ENCODE measurements around the gene ARL14. TPM values are rescaled to one million over a fixed set of nuclear protein-coding genes. Genes with fewer than 3 reads are reported as not detected.

ARL14 gene
- not detected for polyA plus RNA-seq (2013, experiment 1 of 2)
- 0.25 TPM for polyA plus RNA-seq (2013, experiment 2 of 2)

DNA sequence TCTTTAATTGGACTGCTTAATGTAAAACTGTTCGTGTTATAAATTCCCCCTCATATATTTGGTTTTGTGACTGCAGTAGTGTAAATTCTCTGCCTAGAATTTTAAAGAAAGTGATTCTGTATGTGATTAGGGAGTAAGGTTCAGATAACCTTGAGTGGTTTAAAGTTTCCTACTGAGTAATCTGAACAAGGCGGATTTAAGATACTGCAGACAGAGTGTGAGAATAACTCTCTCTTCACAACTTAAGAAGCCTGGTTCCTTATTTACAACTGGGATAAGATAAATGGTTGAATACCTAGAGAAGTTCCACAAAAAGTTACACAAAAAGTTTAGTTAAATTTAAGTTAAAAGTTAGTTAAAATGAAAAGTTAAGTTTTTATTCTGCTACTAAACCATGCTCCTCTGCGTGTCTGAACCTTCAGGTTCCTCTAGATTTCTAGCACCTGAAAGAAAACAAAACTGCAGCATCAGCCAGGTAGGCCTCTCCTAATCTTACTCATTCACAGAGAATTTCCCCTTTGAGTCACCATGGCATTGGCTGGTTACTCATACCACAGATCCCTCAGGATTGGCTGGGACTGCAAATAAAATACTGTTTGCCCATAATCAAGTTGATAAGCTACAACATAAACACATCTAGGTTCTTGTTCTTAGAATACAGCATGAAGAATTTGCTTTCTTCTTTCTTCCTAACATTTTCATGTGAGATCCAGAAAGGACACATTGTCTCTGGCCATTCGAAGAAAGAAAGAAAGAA, at the start of gene ARL14:
TSS of gene ARL14 (plus strand) at position 614 of the 757 bp plus-strand sequence. CDS start 187 bp downstream, outside the sequence.
- WGBS, 2 experiments (ENCODE audit: insufficient coverage in 2 of 2), result 72 to 73% methylated on average over 2 to 3 of the region's 4 CpGs
- H3K4me3 ChIP-seq (ENCODE audit: extremely low read depth, insufficient read depth, low read length, poor library complexity, severe bottlenecking), result no peak within 1 kb of the TSS
- H3K9me3 ChIP-seq (ENCODE audit: control insufficient read depth, low read length), result no peaks in the 10 kb centered on the region
- H3K4me1 ChIP-seq (ENCODE audit: control insufficient read depth, insufficient read depth, low read length, poor library complexity, severe bottlenecking), result peaks cover 32% of the 10 kb centered on the region
- H3K36me3 ChIP-seq (ENCODE audit: control insufficient read depth, insufficient read depth, low read length), result no peaks in the 10 kb centered on the region
- peak within 1 kb of the TSS; percentile 88 for H3K27ac ChIP-seq (ENCODE audit: low read depth, low read length, severe bottlenecking)

DNA sequence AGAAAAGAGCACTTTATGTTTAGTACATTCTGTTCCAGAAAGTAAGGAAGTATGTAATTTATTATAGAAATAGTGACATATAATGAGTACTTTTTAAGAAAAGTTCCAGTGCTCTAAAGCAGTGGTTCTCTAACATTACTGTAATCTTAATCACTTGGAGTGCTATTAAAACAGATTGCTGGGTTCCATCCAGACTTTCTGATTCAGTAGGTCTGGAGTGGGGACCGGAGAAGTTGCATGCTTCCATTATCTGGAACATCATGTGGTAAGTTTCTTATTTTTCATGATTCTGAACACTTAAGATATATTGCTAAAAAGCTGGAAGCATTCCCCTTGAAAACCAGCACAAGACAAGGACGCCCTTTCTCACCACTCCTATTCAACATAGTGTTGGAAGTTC, 47.5 kb upstream of the ARL14 start:
- Histone ChIP-seq H3K4me1 (ENCODE audit: control insufficient read depth, insufficient read depth, low read length, poor library complexity, severe bottlenecking) (no peaks in the 10 kb centered on the region), H3K9me3 (ENCODE audit: control insufficient read depth, low read length) (no peaks in the 10 kb centered on the region), H3K27ac (ENCODE audit: low read depth, low read length, severe bottlenecking) (no peak overlapping the region), H3K36me3 (ENCODE audit: control insufficient read depth, insufficient read depth, low read length) (no peaks in the 10 kb centered on the region), H3K4me3 (ENCODE audit: extremely low read depth, insufficient read depth, low read length, poor library complexity, severe bottlenecking) (no peak overlapping the region)
- WGBS, 2 experiments (ENCODE audit: insufficient coverage in 2 of 2), result no CpG with 5 or more reads among the region's 2 CpGs

DNA sequence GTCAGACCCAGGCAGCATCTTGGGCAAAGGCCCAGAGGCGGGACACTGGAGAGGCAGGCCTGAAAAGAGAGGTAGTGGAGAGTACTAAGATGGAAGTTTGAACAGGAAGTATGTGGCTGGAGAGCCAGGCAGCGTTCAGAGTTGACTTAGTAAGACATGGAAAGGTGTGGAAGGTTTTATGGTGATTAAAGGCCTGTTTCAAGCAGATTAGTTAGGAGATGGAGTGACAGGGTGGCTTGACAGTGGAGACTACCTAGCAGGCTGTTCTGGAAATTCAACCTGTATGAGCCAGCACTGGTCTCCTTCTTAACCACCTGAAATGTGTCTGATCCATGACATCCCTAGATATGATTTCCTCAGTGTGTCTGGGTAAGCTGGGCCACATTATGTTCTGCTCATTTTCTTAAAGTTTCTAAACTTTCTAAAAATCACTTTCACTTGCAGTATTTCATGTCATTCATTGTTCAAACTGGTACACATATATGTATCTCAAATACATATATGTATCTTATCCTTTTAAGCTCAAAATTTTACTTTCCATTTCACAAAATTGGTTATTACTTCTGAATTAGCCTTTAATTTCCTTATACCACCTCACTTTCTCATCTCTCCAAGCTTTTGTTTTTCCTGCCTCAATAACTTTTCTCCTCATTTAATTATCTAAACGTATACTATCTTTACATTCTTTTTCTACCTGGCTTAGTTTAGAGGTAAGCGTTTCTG, 43.4 kb upstream of the ARL14 start:
- no peak overlapping the region for H3K4me3 ChIP-seq (ENCODE audit: extremely low read depth, insufficient read depth, low read length, poor library complexity, severe bottlenecking)
- WGBS, 2 experiments (ENCODE audit: insufficient coverage in 2 of 2), result 93 to 100% methylated on average over 2 to 4 of the region's 4 CpGs

DNA sequence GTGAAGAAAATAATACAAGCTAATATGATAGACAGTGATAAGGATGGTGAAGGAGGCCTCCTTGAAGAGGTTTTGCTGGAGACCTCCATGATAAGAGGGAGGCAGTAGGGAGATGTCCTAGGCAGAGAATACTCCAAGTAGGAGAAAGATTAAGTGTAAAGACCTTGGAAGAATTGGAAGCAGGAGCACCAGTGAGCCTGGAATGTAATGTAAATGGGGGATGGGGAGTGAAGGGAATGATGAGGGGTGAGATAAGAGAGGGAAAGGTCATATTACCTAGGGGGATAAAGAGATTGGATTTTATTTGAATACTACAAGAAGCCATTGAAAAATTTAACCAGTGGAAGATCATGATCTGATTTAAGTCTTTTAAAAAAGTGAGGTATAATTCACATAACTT, 41.7 kb upstream of the ARL14 start:
- H3K9me3 ChIP-seq (ENCODE audit: control insufficient read depth, low read length), result no peaks in the 10 kb centered on the region

More for the DNA sequence above, 43.4 kb upstream of the ARL14 start:
- H3K27ac ChIP-seq (ENCODE audit: low read depth, low read length, severe bottlenecking), result no peak overlapping the region
- H3K4me1 ChIP-seq (ENCODE audit: control insufficient read depth, insufficient read depth, low read length, poor library complexity, severe bottlenecking), result no peaks in the 10 kb centered on the region
- no peaks in the 10 kb centered on the region for H3K9me3 ChIP-seq (ENCODE audit: control insufficient read depth, low read length)
- H3K36me3 ChIP-seq (ENCODE audit: control insufficient read depth, insufficient read depth, low read length), result no peaks in the 10 kb centered on the region

DNA sequence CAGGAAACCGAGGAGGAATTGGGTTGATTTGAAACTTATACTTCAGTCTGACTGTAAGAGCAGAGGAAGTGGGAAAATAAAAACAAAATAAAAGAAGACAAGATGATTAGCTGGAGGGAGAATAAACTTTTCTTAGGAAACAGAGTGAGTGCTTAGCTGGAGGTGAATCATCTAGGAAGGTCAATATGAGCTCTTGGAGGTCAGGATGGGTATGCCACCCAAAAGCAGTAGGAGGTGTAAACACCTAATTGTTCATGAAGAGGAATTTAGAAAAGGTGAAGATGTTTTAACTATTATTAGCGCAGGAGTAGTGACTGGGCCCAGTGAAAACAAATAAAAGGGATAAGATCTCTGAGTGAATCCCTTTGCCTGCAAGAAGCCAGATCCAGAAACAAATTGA, 39.9 kb upstream of the ARL14 start:
- H3K4me3 ChIP-seq (ENCODE audit: extremely low read depth, insufficient read depth, low read length, poor library complexity, severe bottlenecking), result no peak overlapping the region
- no peak overlapping the region for H3K27ac ChIP-seq (ENCODE audit: low read depth, low read length, severe bottlenecking)
- H3K9me3 ChIP-seq (ENCODE audit: control insufficient read depth, low read length), result no peaks in the 10 kb centered on the region
- H3K4me1 ChIP-seq (ENCODE audit: control insufficient read depth, insufficient read depth, low read length, poor library complexity, severe bottlenecking), result no peaks in the 10 kb centered on the region
- H3K36me3 ChIP-seq (ENCODE audit: control insufficient read depth, insufficient read depth, low read length), result no peaks in the 10 kb centered on the region
- WGBS, 2 experiments (ENCODE audit: insufficient coverage in 2 of 2), result 73 to 100% methylated on average over 1 to 2 of the region's 2 CpGs

More for the DNA sequence above, 41.7 kb upstream of the ARL14 start:
- no peaks in the 10 kb centered on the region for H3K4me1 ChIP-seq (ENCODE audit: control insufficient read depth, insufficient read depth, low read length, poor library complexity, severe bottlenecking)
- H3K27ac ChIP-seq (ENCODE audit: low read depth, low read length, severe bottlenecking), result no peak overlapping the region
- H3K4me3 ChIP-seq (ENCODE audit: extremely low read depth, insufficient read depth, low read length, poor library complexity, severe bottlenecking), result no peak overlapping the region
- H3K36me3 ChIP-seq (ENCODE audit: control insufficient read depth, insufficient read depth, low read length), result no peaks in the 10 kb centered on the region

DNA sequence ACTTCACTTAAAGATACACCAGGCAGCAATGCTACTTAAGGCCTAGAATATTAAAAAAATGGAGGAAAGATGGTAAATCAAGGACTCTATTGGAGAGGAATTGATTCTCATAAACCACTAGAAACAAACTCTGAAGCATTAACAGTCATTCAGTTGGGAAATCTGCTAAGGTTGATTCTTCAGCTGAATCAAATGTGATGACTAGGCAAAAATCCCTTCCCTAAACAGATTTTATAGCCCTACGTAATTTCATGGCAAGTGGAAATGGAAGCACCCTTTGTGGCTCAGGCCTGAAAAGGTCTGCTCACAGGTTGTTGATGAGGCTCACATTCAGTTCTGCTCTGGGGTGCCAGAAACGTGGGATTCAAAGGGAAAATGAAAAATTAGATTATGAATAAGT, 38.8 kb upstream of the ARL14 start:
- Histone ChIP-seq H3K4me1 (ENCODE audit: control insufficient read depth, insufficient read depth, low read length, poor library complexity, severe bottlenecking) (no peaks in the 10 kb centered on the region), H3K36me3 (ENCODE audit: control insufficient read depth, insufficient read depth, low read length) (no peaks in the 10 kb centered on the region), H3K9me3 (ENCODE audit: control insufficient read depth, low read length) (no peaks in the 10 kb centered on the region), H3K4me3 (ENCODE audit: extremely low read depth, insufficient read depth, low read length, poor library complexity, severe bottlenecking) (no peak overlapping the region), H3K27ac (ENCODE audit: low read depth, low read length, severe bottlenecking) (no peak overlapping the region)
- WGBS, 2 experiments (ENCODE audit: insufficient coverage in 2 of 2), result 75 to 84% methylated on average over 1 to 2 of the region's 2 CpGs

DNA sequence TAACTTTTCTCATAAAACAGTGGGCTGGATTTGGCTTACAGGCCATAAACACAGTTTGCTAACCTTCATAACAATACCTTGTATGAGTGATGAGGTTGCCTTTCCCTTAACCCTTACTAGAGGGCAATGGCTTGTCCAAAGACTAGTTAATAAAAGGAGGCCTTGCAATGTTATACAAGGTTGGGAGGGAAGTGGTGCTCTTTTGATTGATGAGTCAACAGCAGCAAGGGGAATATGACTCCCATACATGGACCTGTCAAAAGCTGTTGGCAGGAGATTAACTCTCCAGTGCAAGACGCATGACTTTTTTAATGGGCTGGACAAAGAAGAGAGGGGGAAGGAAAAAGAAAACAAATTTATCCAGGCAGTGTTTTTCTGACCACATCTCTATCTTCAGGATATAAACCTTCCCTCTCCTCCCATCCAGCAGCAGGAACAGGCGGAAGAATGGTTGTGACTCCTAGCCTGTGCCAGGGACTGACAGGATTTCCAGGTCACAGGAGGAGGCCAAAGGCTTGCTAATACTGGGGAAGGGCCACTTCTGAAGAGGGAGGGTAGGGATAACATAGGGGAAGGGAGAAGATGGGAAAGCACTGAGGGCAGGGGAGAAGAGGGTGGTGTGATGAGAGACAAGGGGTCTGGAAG, 35.2 kb upstream of the ARL14 start:
- H3K4me3 ChIP-seq (ENCODE audit: extremely low read depth, insufficient read depth, low read length, poor library complexity, severe bottlenecking), result no peak overlapping the region
- no peaks in the 10 kb centered on the region for H3K9me3 ChIP-seq (ENCODE audit: control insufficient read depth, low read length)
- WGBS, 2 experiments (ENCODE audit: insufficient coverage in 2 of 2), result no CpG with 5 or more reads among the region's 2 CpGs
- H3K27ac ChIP-seq (ENCODE audit: low read depth, low read length, severe bottlenecking), result no peak overlapping the region
- H3K4me1 ChIP-seq (ENCODE audit: control insufficient read depth, insufficient read depth, low read length, poor library complexity, severe bottlenecking), result no peaks in the 10 kb centered on the region
- no peaks in the 10 kb centered on the region for H3K36me3 ChIP-seq (ENCODE audit: control insufficient read depth, insufficient read depth, low read length)

DNA sequence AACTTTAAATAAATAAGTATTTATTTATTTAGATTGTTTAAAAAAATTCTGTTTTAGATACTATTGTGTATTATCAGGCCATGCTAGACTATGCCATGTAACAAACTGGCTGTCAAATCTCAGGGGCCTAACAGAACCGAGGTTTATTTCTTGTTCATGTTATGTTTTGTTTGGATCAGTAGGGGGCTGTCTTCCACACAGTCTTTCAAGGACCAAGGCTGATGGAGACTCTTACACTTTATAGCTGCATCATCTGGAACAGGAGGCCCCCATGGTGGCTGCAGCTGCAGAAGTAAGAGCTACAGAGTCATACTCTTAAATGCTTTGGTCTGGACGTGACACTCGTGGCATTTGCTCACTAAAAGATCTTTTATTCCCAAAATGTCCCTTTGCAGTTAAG, 33.0 kb upstream of the ARL14 start:
- 67 to 69% methylated on average over 1 to 3 of the region's 3 CpGs for WGBS, 2 experiments (ENCODE audit: insufficient coverage in 2 of 2)
- H3K4me3 ChIP-seq (ENCODE audit: extremely low read depth, insufficient read depth, low read length, poor library complexity, severe bottlenecking), result no peak overlapping the region
- no peaks in the 10 kb centered on the region for H3K4me1 ChIP-seq (ENCODE audit: control insufficient read depth, insufficient read depth, low read length, poor library complexity, severe bottlenecking)
- no peak overlapping the region for H3K27ac ChIP-seq (ENCODE audit: low read depth, low read length, severe bottlenecking)
- H3K9me3 ChIP-seq (ENCODE audit: control insufficient read depth, low read length), result no peaks in the 10 kb centered on the region
- no peaks in the 10 kb centered on the region for H3K36me3 ChIP-seq (ENCODE audit: control insufficient read depth, insufficient read depth, low read length)

DNA sequence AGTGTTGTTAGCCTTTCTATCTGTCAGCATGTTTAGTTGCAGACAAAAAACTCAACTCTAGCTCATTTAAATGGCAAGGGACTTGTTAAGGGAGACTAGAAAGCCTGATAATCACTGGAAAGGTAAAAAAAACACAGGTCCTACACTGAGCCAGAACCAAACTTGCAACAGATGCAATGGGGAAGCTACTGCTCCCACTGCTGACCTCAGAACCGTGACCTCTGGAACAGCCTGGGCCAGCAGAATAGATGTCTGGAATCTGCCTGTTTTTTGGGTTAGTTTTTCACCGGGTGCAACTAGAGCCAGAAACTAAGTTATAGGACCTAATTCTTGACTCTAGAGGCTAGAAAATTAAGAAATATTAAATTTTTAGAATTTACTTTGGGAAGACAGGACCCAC, 32.5 kb upstream of the ARL14 start:
- H3K27ac ChIP-seq (ENCODE audit: low read depth, low read length, severe bottlenecking), result no peak overlapping the region
- H3K4me3 ChIP-seq (ENCODE audit: extremely low read depth, insufficient read depth, low read length, poor library complexity, severe bottlenecking), result no peak overlapping the region
- H3K36me3 ChIP-seq (ENCODE audit: control insufficient read depth, insufficient read depth, low read length), result no peaks in the 10 kb centered on the region
- H3K4me1 ChIP-seq (ENCODE audit: control insufficient read depth, insufficient read depth, low read length, poor library complexity, severe bottlenecking), result no peaks in the 10 kb centered on the region
- H3K9me3 ChIP-seq (ENCODE audit: control insufficient read depth, low read length), result no peaks in the 10 kb centered on the region
- WGBS, 2 experiments (ENCODE audit: insufficient coverage in 2 of 2), result 71 to 89% methylated on average over 1 to 2 of the region's 2 CpGs

DNA sequence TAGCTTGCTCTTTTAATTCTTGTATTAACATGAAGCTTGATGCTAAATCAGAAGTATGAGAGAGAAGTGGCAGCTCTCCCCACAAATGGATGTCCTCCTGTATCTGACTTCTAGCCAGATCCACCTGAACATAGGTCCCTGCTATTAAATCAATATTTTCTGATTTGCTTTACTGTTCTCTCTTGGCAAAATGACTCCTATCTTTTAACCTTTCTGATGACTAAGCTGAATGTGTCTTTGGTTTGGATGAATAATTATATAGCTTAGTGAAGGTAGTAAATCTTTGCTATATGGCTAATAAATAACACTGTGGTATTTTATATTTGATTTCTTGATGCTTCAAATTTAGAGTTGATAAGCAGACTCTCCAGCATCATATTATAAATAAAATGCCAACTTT, 28.3 kb upstream of the ARL14 start:
- Histone ChIP-seq H3K4me3 (ENCODE audit: extremely low read depth, insufficient read depth, low read length, poor library complexity, severe bottlenecking) (no peak overlapping the region), H3K36me3 (ENCODE audit: control insufficient read depth, insufficient read depth, low read length) (no peaks in the 10 kb centered on the region), H3K27ac (ENCODE audit: low read depth, low read length, severe bottlenecking) (no peak overlapping the region), H3K4me1 (ENCODE audit: control insufficient read depth, insufficient read depth, low read length, poor library complexity, severe bottlenecking) (no peaks in the 10 kb centered on the region), H3K9me3 (ENCODE audit: control insufficient read depth, low read length) (no peaks in the 10 kb centered on the region)

DNA sequence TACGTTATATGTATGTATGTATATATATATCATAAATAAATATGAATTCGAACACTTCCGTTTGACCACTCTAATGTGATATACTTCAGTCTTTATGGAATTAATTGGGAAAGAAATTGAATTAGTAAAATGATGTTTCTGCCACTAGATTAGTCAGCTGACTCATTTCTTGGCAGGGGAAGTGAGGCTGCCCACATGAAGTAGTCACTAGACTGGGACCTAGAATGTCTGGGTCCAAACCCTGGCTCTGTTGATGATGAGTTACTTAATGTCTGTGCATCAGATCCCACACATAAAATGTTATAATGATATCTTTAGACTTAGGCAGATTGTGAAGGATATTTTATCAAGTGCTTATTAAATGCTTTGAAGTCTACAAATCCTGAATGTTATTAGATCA, 27.4 kb upstream of the ARL14 start:
- Histone ChIP-seq H3K4me3 (ENCODE audit: extremely low read depth, insufficient read depth, low read length, poor library complexity, severe bottlenecking) (no peak overlapping the region), H3K4me1 (ENCODE audit: control insufficient read depth, insufficient read depth, low read length, poor library complexity, severe bottlenecking) (no peaks in the 10 kb centered on the region), H3K36me3 (ENCODE audit: control insufficient read depth, insufficient read depth, low read length) (no peaks in the 10 kb centered on the region), H3K9me3 (ENCODE audit: control insufficient read depth, low read length) (no peaks in the 10 kb centered on the region), H3K27ac (ENCODE audit: low read depth, low read length, severe bottlenecking) (no peak overlapping the region)
- no CpG with 5 or more reads among the region's 3 CpGs for WGBS, 2 experiments (ENCODE audit: insufficient coverage in 2 of 2)
